HG02870 (cell line): ENCODE data around the gene TRIM38.
"Not testable (repeated sequence)": the region's sequence is repeated elsewhere in the genome, so short reads cannot be mapped to it uniquely, and the experiment has no call there.

Experiments
- ATAC-seq: cut with Tn5 transposase; IDR thresholded peaks from one replicate; pipeline ENCODE4 v1.9.1; 2021; ENCODE audit warnings: mild to moderate bottlenecking, moderate library complexity; ENCODE audit not compliant: unreplicated experiment

The TRIM38 gene

GRCh38 chr6:25962149-25963127 is at the start of gene TRIM38:
Gene TRIM38, plus strand, starts transcription at chr6:25962802. Its CDS starts 3,721 bp downstream, at chr6:25966523.
- ATAC-seq: peak; percentile 77

GRCh38 chr6:25913741-25914140 is 48.9 kb upstream of the TRIM38 start:
- no peak for ATAC-seq

GRCh38 chr6:25916330-25916729 is 46.3 kb upstream of the TRIM38 start:
- no peak for ATAC-seq

GRCh38 chr6:25916789-25917490 is 45.7 kb upstream of the TRIM38 start:
- ATAC-seq: no peak

GRCh38 chr6:25918083-25918683 is 44.4 kb upstream of the TRIM38 start:
- ATAC-seq: no peak

GRCh38 chr6:25919657-25920056 is 42.9 kb upstream of the TRIM38 start:
- ATAC-seq: no peak

GRCh38 chr6:25921525-25922203 is 40.9 kb upstream of the TRIM38 start:
- no peak for ATAC-seq

GRCh38 chr6:25922301-25922700 is 40.3 kb upstream of the TRIM38 start:
- no peak for ATAC-seq

- no peak for ATAC-seq
These were observed 36.7 kb upstream of the TRIM38 start for GRCh38 chr6:25925876-25926275.

GRCh38 chr6:25927178-25927577 is 35.4 kb upstream of the TRIM38 start:
- ATAC-seq: no peak

- no peak for ATAC-seq
These were observed 34.8 kb upstream of the TRIM38 start for GRCh38 chr6:25927756-25928216.

GRCh38 chr6:25928562-25929324 is 33.9 kb upstream of the TRIM38 start:
- ATAC-seq: no peak

- ATAC-seq: not testable (repeated sequence)
These were observed 32.8 kb upstream of the TRIM38 start for GRCh38 chr6:25929785-25930184.

GRCh38 chr6:25930532-25931410 is 31.8 kb upstream of the TRIM38 start, which contains the start of gene SLC17A2:
Gene SLC17A2, minus strand, starts transcription at chr6:25930691. Its CDS starts 4,895 bp downstream, at chr6:25925796.
- no peak for ATAC-seq

- no peak for ATAC-seq
These were observed 31.2 kb upstream of the TRIM38 start for GRCh38 chr6:25931411-25931709.

- no peak for ATAC-seq
These were observed 28.4 kb upstream of the TRIM38 start for GRCh38 chr6:25934156-25934555.

GRCh38 chr6:25934735-25935313 is 27.8 kb upstream of the TRIM38 start:
- ATAC-seq: no peak

- ATAC-seq: no peak
These were observed 26.6 kb upstream of the TRIM38 start for GRCh38 chr6:25935953-25936352.

GRCh38 chr6:25939593-25939992 is 23.0 kb upstream of the TRIM38 start:
- no peak for ATAC-seq
